HG03064 (cell line): ENCODE results near the gene USP7.
"Not testable (repeated sequence)": the region's sequence is repeated elsewhere in the genome, so short reads cannot be mapped to it uniquely, and the experiment has no call there.

Experiments used
- ATAC-seq: cut with Tn5 transposase; IDR thresholded peaks from one replicate; pipeline ENCODE4 v1.9.1; 2021; ENCODE audit warnings: low read depth; ENCODE audit not compliant: unreplicated experiment

The USP7 gene

DNA sequence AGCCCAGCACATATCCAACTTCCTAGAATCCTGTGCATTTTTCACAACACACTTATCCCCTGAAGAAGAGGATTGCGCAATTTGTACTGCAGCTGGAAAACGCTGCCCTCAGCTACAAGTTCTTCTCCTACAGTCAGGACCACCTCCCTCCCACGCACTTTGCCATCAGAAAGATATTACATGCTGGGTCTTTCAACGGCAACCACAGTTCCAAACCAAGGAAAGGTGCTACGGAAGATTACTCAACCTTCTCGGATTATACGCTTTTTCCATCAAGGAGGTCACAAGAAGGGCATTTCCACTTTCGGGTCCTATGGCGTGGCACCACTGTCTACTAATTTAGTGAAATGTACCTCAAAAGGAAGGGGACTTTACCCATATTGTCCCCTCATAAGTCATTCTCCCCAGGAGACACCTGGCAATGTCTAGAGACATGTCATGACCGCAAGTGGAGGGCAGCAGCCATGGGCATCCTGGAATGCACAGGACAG is 35.2 kb downstream of the USP7 start:
- ATAC-seq = no peak

GRCh38 chr16:8926827-8927226 is 36.9 kb downstream of the USP7 start:
- no peak for ATAC-seq

DNA sequence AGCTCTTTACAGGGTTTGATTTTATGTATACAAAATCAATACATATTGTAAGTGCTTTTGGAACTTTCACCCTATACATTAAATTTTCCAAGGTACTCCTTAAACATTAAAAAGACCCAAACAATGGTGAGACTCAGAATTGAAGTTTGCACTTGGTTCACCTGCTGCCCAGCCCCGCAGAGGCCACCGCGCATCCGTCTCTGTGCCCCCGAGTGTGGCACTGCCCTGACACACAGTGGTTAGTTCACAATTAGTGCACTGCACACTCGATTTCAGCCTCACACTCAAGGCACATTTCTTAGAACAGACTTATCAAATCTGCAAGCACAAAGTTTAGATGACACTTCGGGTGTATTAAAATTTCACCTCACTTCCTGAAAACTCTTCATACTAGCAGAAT is 38.3 kb downstream of the USP7 start:
- ATAC-seq = no peak

DNA sequence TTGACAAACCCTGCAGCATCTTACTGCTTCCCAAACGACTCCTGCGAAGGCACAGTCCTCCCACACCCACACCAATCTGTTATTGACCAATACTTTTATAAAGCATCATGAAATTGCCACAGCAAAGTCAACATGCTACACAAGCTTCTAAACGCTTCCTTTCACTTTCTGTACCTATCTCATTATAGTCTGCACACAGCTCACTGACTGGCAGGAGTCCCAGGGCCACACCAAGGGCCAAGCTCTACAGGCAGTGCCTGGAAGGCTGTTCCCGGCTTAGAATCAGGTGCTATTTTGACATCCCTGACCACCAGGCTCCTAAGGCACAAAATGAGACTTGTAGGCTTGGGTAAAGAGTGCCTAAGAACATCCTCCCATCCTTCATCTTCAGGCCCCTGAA is 39.5 kb downstream of the USP7 start:
- no peak for ATAC-seq

GRCh38 chr16:8923199-8923598 is 40.5 kb downstream of the USP7 start:
- no peak for ATAC-seq

DNA sequence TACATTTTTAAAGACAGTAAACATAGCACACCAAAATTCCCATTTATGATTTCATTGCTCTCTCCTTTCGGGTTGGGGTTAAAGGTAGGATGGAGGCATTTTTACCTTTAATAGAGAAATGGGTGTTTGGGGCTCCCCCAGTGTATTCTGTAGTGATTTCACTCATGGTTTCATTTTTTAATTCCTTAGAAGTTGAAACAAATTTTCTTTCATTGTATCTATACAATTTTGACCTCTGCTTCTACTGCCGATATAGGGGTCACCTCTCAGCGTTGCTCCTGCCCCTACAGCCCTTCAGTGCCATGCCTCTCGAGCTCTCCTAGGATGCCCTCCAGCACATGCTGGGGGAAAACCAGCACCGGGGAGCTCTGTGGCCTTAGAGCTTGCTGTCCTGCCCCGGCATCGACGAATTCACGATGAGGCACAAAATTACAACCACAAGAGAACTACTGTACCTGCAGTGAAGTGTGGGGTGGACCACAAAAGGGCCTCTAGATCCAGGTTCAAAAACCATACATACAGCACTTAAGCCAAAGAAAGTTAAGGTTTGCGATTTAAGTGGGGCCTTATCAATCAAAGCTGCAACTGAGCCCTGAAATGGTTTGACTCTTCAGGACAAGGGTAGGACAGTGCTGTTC is 42.2 kb downstream of the USP7 start:
- no peak for ATAC-seq

- no peak for ATAC-seq
Observed at GRCh38 chr16:8920645-8921346, 42.9 kb downstream of the USP7 start.

- ATAC-seq = no peak
Observed at GRCh38 chr16:8919934-8920462, 43.7 kb downstream of the USP7 start.

- ATAC-seq = no peak
Observed at GRCh38 chr16:8919089-8919933, 44.4 kb downstream of the USP7 start.

GRCh38 chr16:8917336-8917735 is 46.4 kb downstream of the USP7 start:
- not testable (repeated sequence) for ATAC-seq

GRCh38 chr16:8916541-8917225 is 47.0 kb downstream of the USP7 start:
- ATAC-seq = no peak

DNA sequence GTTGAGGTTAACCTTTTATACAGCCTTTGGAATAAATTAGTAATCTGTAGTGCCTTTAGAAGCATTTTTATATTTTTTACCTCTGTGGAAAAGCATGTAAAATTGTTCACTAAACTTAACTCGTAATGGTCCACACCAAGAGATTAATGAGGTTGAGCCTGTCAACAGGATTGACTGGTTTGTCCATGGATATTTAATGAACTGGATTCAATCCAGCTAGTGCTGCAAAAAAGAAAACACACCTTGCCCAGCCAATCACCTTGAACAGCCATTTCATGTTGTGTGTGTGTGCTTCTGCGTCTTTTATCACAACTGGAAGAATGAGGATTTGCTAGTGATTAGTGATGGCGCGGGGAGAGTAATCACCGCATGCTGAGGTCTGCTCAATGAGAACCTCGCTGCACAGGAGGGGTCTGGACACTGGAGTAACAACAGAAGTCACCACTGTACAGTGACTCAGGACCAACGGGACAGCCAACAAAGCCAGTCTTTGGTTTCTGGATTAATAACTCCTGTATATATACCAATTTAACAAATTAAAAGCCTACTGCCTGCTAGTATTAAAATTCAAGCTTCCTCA is 47.9 kb downstream of the USP7 start:
- ATAC-seq = no peak

GRCh38 chr16:8914098-8914497 is 49.6 kb downstream of the USP7 start:
- ATAC-seq = no peak

- no peak for ATAC-seq
Observed at GRCh38 chr16:8912793-8913192, 50.9 kb downstream of the USP7 start.

- no peak for ATAC-seq
Observed at GRCh38 chr16:8910811-8911210, 52.9 kb downstream of the USP7 start.

DNA sequence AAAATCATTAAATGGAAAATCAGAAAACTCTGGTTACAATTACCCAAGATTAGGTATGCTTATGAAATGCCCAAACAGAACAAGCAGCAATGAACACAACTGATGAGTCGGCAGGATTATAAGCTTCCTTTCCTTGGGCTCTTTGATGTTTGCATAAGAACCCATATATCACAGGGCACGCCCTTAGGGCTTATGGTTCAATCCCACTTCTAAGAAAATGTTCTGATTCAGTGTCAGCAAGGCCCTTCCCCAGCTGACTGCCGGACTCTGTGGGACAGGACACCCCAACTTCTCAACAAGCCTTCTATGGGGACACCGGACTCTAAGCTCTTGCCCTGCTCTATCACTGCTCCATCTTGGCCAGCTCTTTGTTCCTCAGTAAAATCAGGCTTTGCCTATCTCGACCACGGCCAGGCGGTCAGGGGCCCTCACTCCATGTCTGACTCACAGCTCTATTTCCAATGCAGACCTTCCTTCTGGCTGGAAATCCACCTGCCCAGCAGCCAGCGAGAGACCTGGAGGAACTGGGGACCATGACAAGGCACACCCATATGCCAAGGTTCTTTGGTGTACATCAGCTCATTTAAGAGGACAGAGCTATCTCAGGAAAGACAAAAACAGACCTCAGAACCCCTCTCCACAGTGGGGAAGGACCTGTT is 54.8 kb downstream of the USP7 start:
- no peak for ATAC-seq

DNA sequence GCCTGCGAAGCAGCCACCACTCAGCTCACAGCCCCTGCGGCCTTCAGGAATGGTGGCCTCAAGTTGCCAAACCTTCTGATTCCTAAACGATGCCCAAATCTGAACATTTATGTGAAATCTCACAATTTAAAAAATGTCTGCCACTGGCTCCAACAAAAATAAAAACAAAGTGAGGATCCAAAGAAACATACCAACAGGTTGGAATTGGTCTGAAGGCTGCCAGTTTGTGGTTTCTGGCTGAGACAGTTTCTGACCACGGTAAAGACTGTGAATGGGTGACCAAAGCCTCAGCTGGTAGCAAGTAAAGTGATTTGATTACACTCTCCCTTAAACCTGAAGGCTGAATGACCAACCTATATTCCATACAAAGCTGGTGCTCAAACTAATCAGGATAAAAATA is 56.6 kb downstream of the USP7 start:
- ATAC-seq = no peak

DNA sequence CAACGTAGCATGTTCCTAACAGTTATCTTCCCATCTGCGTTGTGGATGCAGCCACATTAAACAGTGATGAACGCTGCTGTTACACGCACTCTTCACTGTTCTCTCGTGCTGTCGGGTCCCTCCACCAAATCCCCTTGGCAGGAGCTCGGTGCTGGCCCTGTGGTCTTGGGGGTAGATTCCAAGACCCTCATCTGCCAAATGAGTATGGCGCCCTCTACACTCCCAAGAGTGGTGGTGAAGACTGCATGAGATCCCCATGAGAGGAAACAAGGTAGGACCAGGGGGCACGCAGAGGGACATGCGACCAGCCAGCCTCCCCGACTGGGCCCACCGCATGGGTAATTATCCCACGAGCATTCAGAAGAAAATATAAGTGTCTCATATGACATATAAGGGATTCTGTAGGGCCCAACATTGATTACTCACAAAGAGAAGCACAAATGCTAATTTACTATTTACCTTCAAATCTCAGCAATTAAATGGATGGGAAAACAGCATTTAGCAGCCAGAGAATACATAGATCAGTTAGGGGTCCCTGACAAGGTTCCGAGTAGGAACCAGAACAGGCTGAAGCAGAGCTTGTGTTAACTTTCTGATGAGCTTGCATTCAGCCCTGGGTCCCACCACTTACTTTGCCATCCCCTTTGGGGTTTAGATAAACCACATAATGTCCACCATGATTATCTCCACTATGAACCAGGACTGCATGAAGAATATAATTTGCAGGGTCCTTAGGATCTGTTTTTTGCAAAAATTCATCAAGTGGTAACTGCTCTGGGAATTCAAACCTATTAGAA is 57.7 kb downstream of the USP7 start:
- ATAC-seq = no peak
